Glutamatergic neuron (in vitro differentiated cells): ENCODE data around the gene VPS51. TPM values are rescaled to one million over a fixed set of nuclear protein-coding genes. Genes with fewer than 3 reads are reported as not detected.

ENCODE experiments used
- DNase-seq: peaks from one replicate; pipeline ENCODE4 v3.0.0; 2022
- H3K27ac Mint-ChIP-seq: one replicate; pipeline ENCODE4 v1.8.0; 2020; ENCODE audit warnings: mild to moderate bottlenecking, mixed read lengths, inconsistent platforms; ENCODE audit not compliant: unreplicated experiment
- H3K27me3 Mint-ChIP-seq: one replicate; pipeline ENCODE4 v1.8.0; 2020; ENCODE audit warnings: mild to moderate bottlenecking, moderate library complexity, mixed read lengths, inconsistent platforms; ENCODE audit not compliant: unreplicated experiment
- H3K36me3 Mint-ChIP-seq: one replicate; pipeline ENCODE4 v1.8.0; 2020; ENCODE audit warnings: mild to moderate bottlenecking, mixed read lengths, inconsistent platforms; ENCODE audit not compliant: unreplicated experiment
- H3K4me1 Mint-ChIP-seq: one replicate; pipeline ENCODE4 v1.8.0; 2020; ENCODE audit warnings: mild to moderate bottlenecking, low read depth, mixed read lengths, inconsistent platforms; ENCODE audit not compliant: unreplicated experiment
- H3K4me3 Mint-ChIP-seq: one replicate; pipeline ENCODE4 v1.8.0; 2020; ENCODE audit warnings: mild to moderate bottlenecking, mixed read lengths, inconsistent platforms; ENCODE audit not compliant: unreplicated experiment
- H3K9me3 Mint-ChIP-seq: one replicate; pipeline ENCODE4 v1.8.0; 2020; ENCODE audit warnings: mild to moderate bottlenecking, moderate library complexity, mixed read lengths, inconsistent platforms; ENCODE audit not compliant: unreplicated experiment
- long read RNA-seq: library from polyadenylated mRNA; unstranded; transcript quantifications from one replicate; pipeline ENCODE4 v2.0.0, GENCODE V29; 2020; ENCODE audit not compliant: unreplicated experiment
- total RNA-seq: library from RNA; stranded (reverse); fragmentation: NEBNext Ultra II Directional; extraction: Animal tissue kit (Norgen Biotek cat#: 25700); gene quantifications from one replicate; pipeline ENCODE4 v1.2.1, GENCODE V29; 2021; ENCODE audit not compliant: unreplicated experiment
- TF ChIP-seq, protein P1 (sequence below): fragments of 200-600 bp; sonication (generic); IDR thresholded peaks from one replicate; pipeline ENCODE4 v1.5.0; 2021; ENCODE audit not compliant: partially characterized antibody, unreplicated experiment

The VPS51 gene
- 105 TPM for total RNA-seq
- long read RNA-seq, transcript VPS51-201 (10 exons, 2,714 nt) = major isoform, 66 of 78 reads
- long read RNA-seq, partial matches to known transcripts = 2 of 78 reads
- long read RNA-seq, other reads (novel, unspliced or antisense) = 9 of 78 reads

DNA sequence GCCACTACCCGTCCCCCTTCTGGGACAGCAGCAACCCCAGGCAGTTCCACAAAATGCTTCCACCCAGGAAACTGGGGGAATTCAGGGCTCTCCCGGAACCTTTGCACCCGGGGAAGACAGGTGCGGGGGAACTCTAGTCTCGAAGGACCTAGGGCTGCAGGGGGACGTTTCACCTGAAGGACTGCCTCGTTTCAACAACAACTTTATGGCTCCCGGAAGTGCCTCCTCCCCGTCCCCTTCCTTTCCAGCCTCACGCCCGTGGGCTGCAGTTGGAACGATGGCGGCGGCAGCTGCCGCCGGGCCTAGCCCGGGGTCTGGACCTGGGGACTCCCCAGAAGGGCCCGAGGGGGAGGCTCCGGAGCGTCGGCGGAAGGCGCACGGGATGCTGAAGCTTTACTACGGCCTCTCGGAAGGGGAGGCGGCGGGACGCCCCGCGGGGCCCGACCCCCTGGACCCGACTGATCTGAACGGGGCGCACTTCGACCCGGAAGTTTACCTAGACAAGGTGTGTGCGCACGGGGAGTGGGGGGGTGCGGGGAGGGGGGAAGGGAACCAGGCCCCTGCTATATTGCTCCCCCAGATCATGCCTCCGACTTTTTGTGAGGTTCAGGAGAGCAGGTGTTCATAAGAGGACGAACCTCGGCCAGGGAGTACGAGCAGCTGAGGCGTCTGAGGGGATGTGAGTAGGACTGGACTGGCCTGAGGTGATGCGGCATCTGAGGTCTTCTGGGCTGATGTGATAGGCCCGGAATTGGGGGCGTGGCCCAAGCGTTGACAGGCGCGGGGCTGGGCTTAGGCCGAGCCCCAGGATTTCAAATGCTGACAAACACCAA, at the start of gene VPS51:
VPS51 (plus strand) TSS at position 241 of the 833 bp plus-strand sequence; CDS start at position 278, 37 bp downstream.
- TF ChIP-seq, protein P1, sequence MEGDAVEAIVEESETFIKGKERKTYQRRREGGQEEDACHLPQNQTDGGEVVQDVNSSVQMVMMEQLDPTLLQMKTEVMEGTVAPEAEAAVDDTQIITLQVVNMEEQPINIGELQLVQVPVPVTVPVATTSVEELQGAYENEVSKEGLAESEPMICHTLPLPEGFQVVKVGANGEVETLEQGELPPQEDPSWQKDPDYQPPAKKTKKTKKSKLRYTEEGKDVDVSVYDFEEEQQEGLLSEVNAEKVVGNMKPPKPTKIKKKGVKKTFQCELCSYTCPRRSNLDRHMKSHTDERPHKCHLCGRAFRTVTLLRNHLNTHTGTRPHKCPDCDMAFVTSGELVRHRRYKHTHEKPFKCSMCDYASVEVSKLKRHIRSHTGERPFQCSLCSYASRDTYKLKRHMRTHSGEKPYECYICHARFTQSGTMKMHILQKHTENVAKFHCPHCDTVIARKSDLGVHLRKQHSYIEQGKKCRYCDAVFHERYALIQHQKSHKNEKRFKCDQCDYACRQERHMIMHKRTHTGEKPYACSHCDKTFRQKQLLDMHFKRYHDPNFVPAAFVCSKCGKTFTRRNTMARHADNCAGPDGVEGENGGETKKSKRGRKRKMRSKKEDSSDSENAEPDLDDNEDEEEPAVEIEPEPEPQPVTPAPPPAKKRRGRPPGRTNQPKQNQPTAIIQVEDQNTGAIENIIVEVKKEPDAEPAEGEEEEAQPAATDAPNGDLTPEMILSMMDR = no peak
- Mint-ChIP-seq H3K4me1 (peaks cover 4% of the 10 kb centered on the region), H3K27ac (peak within 1 kb of the TSS; percentile 95), H3K4me3 (peak within 1 kb of the TSS; percentile 92), H3K9me3 (peaks cover 11% of the 10 kb centered on the region), H3K36me3 (no peaks in the 10 kb centered on the region), H3K27me3 (peaks cover 6% of the 10 kb centered on the region)
- peak; percentile 90 for DNase-seq

DNA sequence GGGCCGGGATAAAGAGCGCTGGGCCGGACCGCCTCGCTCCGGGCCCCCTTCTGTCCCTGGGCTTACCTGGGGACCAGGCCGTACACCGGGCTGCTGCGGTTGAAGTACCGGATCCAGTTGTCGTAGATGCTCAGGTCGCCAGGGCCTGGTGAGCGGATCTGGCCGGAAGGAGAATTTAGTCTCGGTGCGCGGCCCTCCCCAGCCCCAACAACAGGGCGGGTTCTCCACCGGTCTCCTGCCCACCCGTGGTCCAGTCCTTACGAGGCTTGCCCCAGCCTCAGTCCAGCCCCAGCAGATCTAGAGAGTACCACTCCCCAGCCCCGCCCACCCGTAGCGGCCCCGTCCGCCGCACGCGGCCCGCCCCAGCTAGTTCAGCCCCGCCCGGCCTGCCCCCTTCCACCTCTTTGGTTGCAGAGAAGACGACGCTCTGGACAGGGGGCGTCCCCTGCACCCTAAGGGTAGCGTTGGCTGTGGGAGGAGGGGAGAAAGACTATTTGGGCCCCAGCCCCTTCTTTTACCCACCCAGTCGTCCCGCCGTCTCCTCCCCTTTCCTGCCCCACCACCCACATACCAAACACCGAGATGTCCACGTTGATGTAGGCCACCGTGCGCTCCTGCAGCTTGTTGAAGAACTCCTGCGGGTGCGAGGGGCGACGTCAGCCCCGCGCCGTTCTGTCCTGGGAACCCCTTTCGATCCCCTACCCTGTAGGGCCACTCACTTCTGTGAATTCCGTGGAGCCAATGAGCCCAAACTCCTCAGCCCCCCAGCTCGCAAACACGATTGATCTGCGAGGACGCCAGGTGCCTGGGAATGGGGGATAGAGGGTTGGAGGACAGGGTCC, 48.2 kb upstream of the VPS51 start:
- Mint-ChIP-seq H3K36me3 (no peaks in the 10 kb centered on the region), H3K27me3 (peaks cover 6% of the 10 kb centered on the region), H3K4me1 (peaks cover 3% of the 10 kb centered on the region), H3K27ac (no peak overlapping the region), H3K9me3 (peaks cover 2% of the 10 kb centered on the region), H3K4me3 (no peak overlapping the region)
- DNase-seq = no peak
- TF ChIP-seq, protein P1 = no peak

DNA sequence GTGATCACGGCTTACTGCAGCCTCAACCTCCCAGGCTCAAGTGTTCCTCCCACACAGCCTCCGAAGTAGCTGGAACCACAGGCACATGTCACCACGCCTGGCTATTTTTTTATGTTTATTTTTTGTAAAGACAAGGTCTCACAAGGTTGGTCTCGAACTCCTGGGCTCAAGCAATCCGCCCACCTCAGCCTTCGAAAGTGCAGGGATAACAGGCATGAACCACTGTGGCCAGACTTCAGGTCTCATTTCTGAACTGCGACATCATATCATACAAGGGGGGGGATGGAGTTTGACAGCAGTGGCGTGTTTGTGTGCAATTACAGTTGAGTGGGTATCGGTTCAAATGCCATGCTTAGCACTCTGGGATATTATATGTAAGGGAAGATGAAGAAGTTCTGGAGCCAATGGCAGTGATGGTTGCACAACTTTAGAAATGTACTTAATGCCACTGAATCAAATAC, 44.6 kb upstream of the VPS51 start:
- TF ChIP-seq, protein P1 = no peak
- H3K27me3 Mint-ChIP-seq = peaks cover 6% of the 10 kb centered on the region
- H3K4me1 Mint-ChIP-seq = peaks cover 3% of the 10 kb centered on the region
- no peaks in the 10 kb centered on the region for H3K36me3 Mint-ChIP-seq
- no peak overlapping the region for H3K4me3 Mint-ChIP-seq
- no peak for DNase-seq
- H3K9me3 Mint-ChIP-seq = peaks cover 2% of the 10 kb centered on the region
- no peak overlapping the region for H3K27ac Mint-ChIP-seq

DNA sequence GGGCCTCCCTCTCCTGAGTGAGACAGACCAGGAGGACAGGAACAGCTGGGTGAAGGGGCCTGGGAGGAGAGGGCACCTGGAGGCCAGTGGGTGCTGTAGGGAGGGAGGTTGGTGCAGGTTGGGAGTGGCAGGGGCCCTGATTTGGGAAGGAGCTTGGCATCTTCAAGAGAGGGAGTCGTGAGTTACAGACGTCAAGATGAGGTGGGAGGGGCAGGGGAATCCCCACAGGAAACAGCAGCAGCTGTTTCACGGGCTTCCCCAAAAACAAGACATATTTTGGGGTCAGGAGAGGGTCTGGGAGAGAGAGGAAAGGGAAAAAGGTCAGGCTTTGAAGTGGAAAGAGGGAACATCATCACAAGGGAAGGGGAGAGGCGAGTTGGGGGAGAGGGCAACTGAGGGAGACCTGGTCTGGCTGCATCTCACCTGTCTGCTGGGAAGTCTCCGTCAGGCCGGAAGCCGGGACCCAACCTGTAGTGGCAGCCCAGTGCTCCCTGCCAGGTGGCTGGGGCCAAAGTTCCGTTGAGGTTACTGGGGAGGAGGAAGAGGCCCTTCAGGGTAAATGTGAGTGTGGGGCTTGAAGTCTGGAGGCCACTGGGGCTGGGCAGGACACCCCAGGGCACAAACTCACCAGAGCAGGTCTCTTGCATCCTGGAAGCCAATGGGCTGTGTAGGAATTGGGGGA, 42.0 kb upstream of the VPS51 start:
- no peak for DNase-seq
- peaks cover 3% of the 10 kb centered on the region for H3K27me3 Mint-ChIP-seq
- TF ChIP-seq, protein P1 = no peak
- no peaks in the 10 kb centered on the region for H3K36me3 Mint-ChIP-seq
- H3K9me3 Mint-ChIP-seq = peaks cover 2% of the 10 kb centered on the region
- no peaks in the 10 kb centered on the region for H3K4me1 Mint-ChIP-seq
- H3K27ac Mint-ChIP-seq = no peak overlapping the region
- no peak overlapping the region for H3K4me3 Mint-ChIP-seq
